ENCODE data around the gene PPP3CA. TPM values are rescaled to one million over a fixed set of nuclear protein-coding genes. Genes with fewer than 3 reads are reported as not detected.

The PPP3CA gene
- total RNA-seq, 4 donors from 2014 or later = 28.7 to 51.7 (median 39.0) TPM

DNA sequence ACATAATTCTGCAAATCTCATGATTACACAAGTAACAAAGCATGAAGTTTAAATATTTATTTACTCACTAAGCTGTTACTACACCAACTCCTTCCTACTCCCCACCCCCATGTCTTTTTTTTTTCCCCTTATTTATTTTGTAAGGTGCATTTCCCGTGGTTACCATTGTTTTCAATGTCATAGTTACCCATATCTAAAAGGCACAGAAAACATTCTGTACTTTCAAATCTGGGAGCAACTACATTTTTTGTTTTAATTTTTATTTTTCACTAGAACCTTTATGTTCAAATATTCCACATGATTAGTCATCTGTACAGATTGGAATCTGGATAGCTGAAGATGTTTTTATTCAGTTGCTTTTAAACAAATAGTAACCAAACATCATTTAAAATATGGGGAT lies 62.8 kb downstream of the PPP3CA start:
- 37% methylated on average over 1 of the region's 1 CpG for WGBS
- Histone ChIP-seq H3K4me3 (no peak overlapping the region), H3K36me3 (no peaks in the 10 kb centered on the region), H3K27me3 (no peaks in the 10 kb centered on the region), H3K4me1 (peaks cover 76% of the 10 kb centered on the region), H3K27ac (peak overlapping the region; percentile 70), H3K9me3 (no peaks in the 10 kb centered on the region)
- DNase-seq (ENCODE audit: low spot score in 2 of 2) = no peak
- TF ChIP-seq POLR2AphosphoS5 (IDR thresholded peaks at IDR 0.05) = no peak
- no peak for TF ChIP-seq CTCF (IDR thresholded peaks at IDR 0.05)
- no peak for TF ChIP-seq EP300 (IDR thresholded peaks at IDR 0.05)
- no peak for TF ChIP-seq POLR2A (IDR thresholded peaks at IDR 0.05)

DNA sequence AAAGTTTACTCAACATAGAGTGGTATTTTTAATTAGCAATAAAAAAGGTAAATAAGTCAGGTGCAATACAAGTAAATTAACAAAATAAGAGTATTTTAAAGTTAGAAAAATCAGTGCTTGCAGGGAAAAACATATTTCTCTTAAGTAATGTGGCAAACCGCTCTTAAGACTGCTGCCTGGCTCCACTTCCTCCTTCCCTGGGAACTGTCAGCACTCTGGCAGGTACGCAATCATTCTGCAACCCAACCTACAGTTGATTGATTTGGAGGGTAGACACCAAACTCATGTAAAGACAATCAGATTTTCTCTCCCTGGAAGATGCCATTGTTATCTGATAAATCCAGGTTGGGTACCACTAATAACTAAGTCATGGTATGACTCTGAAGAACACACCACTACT lies 63.9 kb downstream of the PPP3CA start:
- WGBS = 87% methylated on average over 2 of the region's 2 CpGs
- H3K4me3 ChIP-seq = no peak overlapping the region
- no peak overlapping the region for H3K27ac ChIP-seq
- H3K27me3 ChIP-seq = no peaks in the 10 kb centered on the region
- no peak for DNase-seq (ENCODE audit: low spot score in 2 of 2)
- TF ChIP-seq CTCF (IDR thresholded peaks at IDR 0.05) (no peak), POLR2AphosphoS5 (IDR thresholded peaks at IDR 0.05) (no peak), POLR2A (IDR thresholded peaks at IDR 0.05) (no peak), EP300 (IDR thresholded peaks at IDR 0.05) (no peak)
- no peaks in the 10 kb centered on the region for H3K9me3 ChIP-seq
- peaks cover 78% of the 10 kb centered on the region for H3K4me1 ChIP-seq
- H3K36me3 ChIP-seq = no peaks in the 10 kb centered on the region

- TF ChIP-seq POLR2AphosphoS5 (IDR thresholded peaks at IDR 0.05) = no peak
- no peak for TF ChIP-seq EP300 (IDR thresholded peaks at IDR 0.05)
- TF ChIP-seq CTCF (IDR thresholded peaks at IDR 0.05) = no peak
- no peak for TF ChIP-seq POLR2A (IDR thresholded peaks at IDR 0.05)
- Histone ChIP-seq H3K4me3 (no peak overlapping the region), H3K27me3 (no peaks in the 10 kb centered on the region), H3K4me1 (peaks cover 70% of the 10 kb centered on the region), H3K9me3 (no peaks in the 10 kb centered on the region), H3K36me3 (no peaks in the 10 kb centered on the region), H3K27ac (no peak overlapping the region)
- WGBS = 89% methylated on average over 4 of the region's 4 CpGs
- no peak for DNase-seq (ENCODE audit: low spot score in 2 of 2)
Measured at GRCh38 chr4:101282076-101282844, 65.1 kb downstream of the PPP3CA start.

- 85% methylated on average over 3 of the region's 3 CpGs for WGBS
- TF ChIP-seq EP300 (IDR thresholded peaks at IDR 0.05) (no peak), POLR2AphosphoS5 (IDR thresholded peaks at IDR 0.05) (no peak), CTCF (IDR thresholded peaks at IDR 0.05) (no peak), POLR2A (IDR thresholded peaks at IDR 0.05) (no peak)
- no peaks in the 10 kb centered on the region for H3K27me3 ChIP-seq
- no peak overlapping the region for H3K4me3 ChIP-seq
- no peak overlapping the region for H3K27ac ChIP-seq
- peaks cover 59% of the 10 kb centered on the region for H3K4me1 ChIP-seq
- H3K9me3 ChIP-seq = no peaks in the 10 kb centered on the region
- no peak for DNase-seq (ENCODE audit: low spot score in 2 of 2)
- H3K36me3 ChIP-seq = no peaks in the 10 kb centered on the region
Measured at GRCh38 chr4:101280866-101281600, 66.3 kb downstream of the PPP3CA start.

DNA sequence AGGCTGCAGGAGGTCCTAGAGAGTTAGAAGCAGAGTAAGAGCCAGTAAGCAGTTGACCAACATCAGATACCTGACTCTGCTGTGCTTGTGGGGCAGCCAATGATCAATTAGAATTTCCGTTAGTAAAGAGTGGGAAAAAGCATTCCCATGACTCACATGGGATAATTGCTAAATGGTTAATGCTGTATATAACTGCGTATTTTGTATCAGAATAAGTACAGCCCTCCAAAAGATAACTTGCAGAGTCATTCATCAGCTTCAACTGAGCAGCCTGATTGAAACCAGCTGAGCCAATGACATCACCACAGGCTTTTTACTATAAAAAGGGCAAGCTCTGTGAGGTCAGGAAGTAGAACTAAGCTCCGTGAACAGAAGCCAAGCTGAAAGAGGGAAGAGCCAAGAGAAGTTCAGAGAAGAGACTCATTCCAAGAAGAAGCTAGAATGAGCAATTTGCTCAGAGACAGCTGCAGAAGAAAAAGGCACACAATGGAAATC lies 67.9 kb downstream of the PPP3CA start:
- no peak overlapping the region for H3K4me3 ChIP-seq
- H3K9me3 ChIP-seq = no peaks in the 10 kb centered on the region
- no peak for DNase-seq (ENCODE audit: low spot score in 2 of 2)
- H3K36me3 ChIP-seq = no peaks in the 10 kb centered on the region
- peaks cover 44% of the 10 kb centered on the region for H3K4me1 ChIP-seq
- TF ChIP-seq POLR2A (IDR thresholded peaks at IDR 0.05) (no peak), EP300 (IDR thresholded peaks at IDR 0.05) (no peak), CTCF (IDR thresholded peaks at IDR 0.05) (no peak), POLR2AphosphoS5 (IDR thresholded peaks at IDR 0.05) (no peak)
- no peaks in the 10 kb centered on the region for H3K27me3 ChIP-seq
- H3K27ac ChIP-seq = peak overlapping the region; percentile 18
- WGBS = 55% methylated on average over 3 of the region's 3 CpGs
